ENCODE measurements around the gene TRAF5.
"Not testable (repeated sequence)": the region's sequence is repeated elsewhere in the genome, so short reads cannot be mapped to it uniquely, and the experiment has no call there.

TRAF5 gene

GRCh38 chr1:211341999-211342398 lies 15.4 kb downstream of the TRAF5 start:
- Histone ChIP-seq H3K9me3 (ENCODE audit: control insufficient read depth in 5 of 5, low read length in 5 of 5) (no peaks in the 10 kb centered on the region), H3K4me1 (ENCODE audit: control insufficient read depth in 5 of 5, insufficient read depth in 5 of 5, low read length in 5 of 5) (peaks cover 0 to 13% (median 9%) of the 10 kb centered on the region in 5 donors), H3K9ac (ENCODE audit: low read length in 5 of 5) (no peak overlapping the region), H3K27ac (ENCODE audit: low read depth, low read length) (no peak overlapping the region), H3K36me3 (ENCODE audit: control insufficient read depth in 5 of 5, insufficient read depth in 5 of 5, low read length in 5 of 5) (no peaks in the 10 kb centered on the region), H3K4me3 (ENCODE audit: low read depth in 1 of 5, low read length in 5 of 5) (no peak overlapping the region), H3K27me3 (ENCODE audit: control insufficient read depth in 5 of 5, insufficient read depth in 4 of 5, low read length in 5 of 5) (no peaks in the 10 kb centered on the region)

GRCh38 chr1:211343607-211344006 lies 17.0 kb downstream of the TRAF5 start:
- H3K27ac ChIP-seq (ENCODE audit: low read depth, low read length), result no peak overlapping the region

GRCh38 chr1:211344152-211344618 lies 17.6 kb downstream of the TRAF5 start:
- H3K36me3 ChIP-seq (ENCODE audit: control insufficient read depth in 5 of 5, insufficient read depth in 5 of 5, low read length in 5 of 5), result peaks cover 0 to 2% (median 0%) of the 10 kb centered on the region in 5 donors
- H3K27me3 ChIP-seq (ENCODE audit: control insufficient read depth in 5 of 5, insufficient read depth in 4 of 5, low read length in 5 of 5), result no peaks in the 10 kb centered on the region
- H3K4me3 ChIP-seq (ENCODE audit: low read depth in 1 of 5, low read length in 5 of 5), result no peak overlapping the region
- H3K9me3 ChIP-seq (ENCODE audit: control insufficient read depth in 5 of 5, low read length in 5 of 5), result no peaks in the 10 kb centered on the region
- no peak overlapping the region for H3K9ac ChIP-seq (ENCODE audit: low read length in 5 of 5)
- peaks cover 0 to 13% (median 4%) of the 10 kb centered on the region in 5 donors for H3K4me1 ChIP-seq (ENCODE audit: control insufficient read depth in 5 of 5, insufficient read depth in 5 of 5, low read length in 5 of 5)
- H3K27ac ChIP-seq (ENCODE audit: low read depth, low read length), result no peak overlapping the region

More at GRCh38 chr1:211343607-211344006, 17.0 kb downstream of the TRAF5 start:
- H3K27me3 ChIP-seq (ENCODE audit: control insufficient read depth in 5 of 5, insufficient read depth in 4 of 5, low read length in 5 of 5), result no peaks in the 10 kb centered on the region
- H3K4me3 ChIP-seq (ENCODE audit: low read depth in 1 of 5, low read length in 5 of 5), result no peak overlapping the region
- no peak overlapping the region for H3K9ac ChIP-seq (ENCODE audit: low read length in 5 of 5)
- H3K36me3 ChIP-seq (ENCODE audit: control insufficient read depth in 5 of 5, insufficient read depth in 5 of 5, low read length in 5 of 5), result peaks cover 0 to 2% (median 0%) of the 10 kb centered on the region in 5 donors
- H3K4me1 ChIP-seq (ENCODE audit: control insufficient read depth in 5 of 5, insufficient read depth in 5 of 5, low read length in 5 of 5), result peaks cover 0 to 13% (median 4%) of the 10 kb centered on the region in 5 donors
- no peaks in the 10 kb centered on the region for H3K9me3 ChIP-seq (ENCODE audit: control insufficient read depth in 5 of 5, low read length in 5 of 5)

GRCh38 chr1:211345719-211346118 lies 19.1 kb downstream of the TRAF5 start:
- Histone ChIP-seq H3K27ac (ENCODE audit: low read depth, low read length) (no peak overlapping the region), H3K9ac (ENCODE audit: low read length in 5 of 5) (no peak overlapping the region), H3K4me3 (ENCODE audit: low read depth in 1 of 5, low read length in 5 of 5) (no peak overlapping the region), H3K27me3 (ENCODE audit: control insufficient read depth in 5 of 5, insufficient read depth in 4 of 5, low read length in 5 of 5) (no peaks in the 10 kb centered on the region), H3K9me3 (ENCODE audit: control insufficient read depth in 5 of 5, low read length in 5 of 5) (no peaks in the 10 kb centered on the region), H3K4me1 (ENCODE audit: control insufficient read depth in 5 of 5, insufficient read depth in 5 of 5, low read length in 5 of 5) (peaks cover 0 to 13% (median 4%) of the 10 kb centered on the region in 5 donors), H3K36me3 (ENCODE audit: control insufficient read depth in 5 of 5, insufficient read depth in 5 of 5, low read length in 5 of 5) (peaks cover 0 to 2% (median 0%) of the 10 kb centered on the region in 5 donors)

GRCh38 chr1:211347077-211347844 lies 20.6 kb downstream of the TRAF5 start:
- Histone ChIP-seq H3K27me3 (ENCODE audit: control insufficient read depth in 5 of 5, insufficient read depth in 4 of 5, low read length in 5 of 5) (no peaks in the 10 kb centered on the region), H3K4me1 (ENCODE audit: control insufficient read depth in 5 of 5, insufficient read depth in 5 of 5, low read length in 5 of 5) (peaks cover 0 to 5% (median 0%) of the 10 kb centered on the region in 5 donors), H3K9me3 (ENCODE audit: control insufficient read depth in 5 of 5, low read length in 5 of 5) (no peaks in the 10 kb centered on the region), H3K27ac (ENCODE audit: low read depth, low read length) (no peak overlapping the region), H3K4me3 (ENCODE audit: low read depth in 1 of 5, low read length in 5 of 5) (no peak overlapping the region), H3K9ac (ENCODE audit: low read length in 5 of 5) (no peak overlapping the region), H3K36me3 (ENCODE audit: control insufficient read depth in 5 of 5, insufficient read depth in 5 of 5, low read length in 5 of 5) (peaks cover 0 to 2% (median 0%) of the 10 kb centered on the region in 5 donors)

- Histone ChIP-seq H3K27ac (ENCODE audit: low read depth, low read length) (no peak overlapping the region), H3K27me3 (ENCODE audit: control insufficient read depth in 5 of 5, insufficient read depth in 4 of 5, low read length in 5 of 5) (no peaks in the 10 kb centered on the region), H3K36me3 (ENCODE audit: control insufficient read depth in 5 of 5, insufficient read depth in 5 of 5, low read length in 5 of 5) (peaks cover 0 to 6% (median 0%) of the 10 kb centered on the region in 5 donors), H3K9me3 (ENCODE audit: control insufficient read depth in 5 of 5, low read length in 5 of 5) (no peaks in the 10 kb centered on the region), H3K4me3 (ENCODE audit: low read depth in 1 of 5, low read length in 5 of 5) (no peak overlapping the region), H3K4me1 (ENCODE audit: control insufficient read depth in 5 of 5, insufficient read depth in 5 of 5, low read length in 5 of 5) (peaks cover 0 to 5% (median 0%) of the 10 kb centered on the region in 5 donors), H3K9ac (ENCODE audit: low read length in 5 of 5) (no peak overlapping the region)
Measured at GRCh38 chr1:211348547-211348946, 21.9 kb downstream of the TRAF5 start.

GRCh38 chr1:211349741-211350140 lies 23.1 kb downstream of the TRAF5 start:
- Histone ChIP-seq H3K36me3 (ENCODE audit: control insufficient read depth in 5 of 5, insufficient read depth in 5 of 5, low read length in 5 of 5) (peaks cover 0 to 15% (median 3%) of the 10 kb centered on the region in 5 donors), H3K27me3 (ENCODE audit: control insufficient read depth in 5 of 5, insufficient read depth in 4 of 5, low read length in 5 of 5) (no peaks in the 10 kb centered on the region), H3K27ac (ENCODE audit: low read depth, low read length) (no peak overlapping the region), H3K4me3 (ENCODE audit: low read depth in 1 of 5, low read length in 5 of 5) (no peak overlapping the region), H3K9me3 (ENCODE audit: control insufficient read depth in 5 of 5, low read length in 5 of 5) (no peaks in the 10 kb centered on the region), H3K9ac (ENCODE audit: low read length in 5 of 5) (no peak overlapping the region), H3K4me1 (ENCODE audit: control insufficient read depth in 5 of 5, insufficient read depth in 5 of 5, low read length in 5 of 5) (no peaks in the 10 kb centered on the region)

GRCh38 chr1:211352055-211352454 lies 25.4 kb downstream of the TRAF5 start:
- not testable (repeated sequence) for H3K4me1 ChIP-seq (ENCODE audit: control insufficient read depth in 5 of 5, insufficient read depth in 5 of 5, low read length in 5 of 5); H3K4me3 ChIP-seq (ENCODE audit: low read depth in 1 of 5, low read length in 5 of 5); H3K9ac ChIP-seq (ENCODE audit: low read length in 5 of 5); H3K27me3 ChIP-seq (ENCODE audit: control insufficient read depth in 5 of 5, insufficient read depth in 4 of 5, low read length in 5 of 5); H3K9me3 ChIP-seq (ENCODE audit: control insufficient read depth in 5 of 5, low read length in 5 of 5); H3K27ac ChIP-seq (ENCODE audit: low read depth, low read length)
- H3K36me3 ChIP-seq (ENCODE audit: control insufficient read depth in 5 of 5, insufficient read depth in 5 of 5, low read length in 5 of 5), result peaks cover 0 to 28% (median 6%) of the 10 kb centered on the region in 5 donors

- no peaks in the 10 kb centered on the region for H3K4me1 ChIP-seq (ENCODE audit: control insufficient read depth in 5 of 5, insufficient read depth in 5 of 5, low read length in 5 of 5)
- no peak overlapping the region for H3K4me3 ChIP-seq (ENCODE audit: low read depth in 1 of 5, low read length in 5 of 5)
- H3K36me3 ChIP-seq (ENCODE audit: control insufficient read depth in 5 of 5, insufficient read depth in 5 of 5, low read length in 5 of 5), result peaks cover 0 to 31% (median 6%) of the 10 kb centered on the region in 5 donors
- no peaks in the 10 kb centered on the region for H3K9me3 ChIP-seq (ENCODE audit: control insufficient read depth in 5 of 5, low read length in 5 of 5)
- no peak overlapping the region for H3K9ac ChIP-seq (ENCODE audit: low read length in 5 of 5)
- no peak overlapping the region for H3K27ac ChIP-seq (ENCODE audit: low read depth, low read length)
- H3K27me3 ChIP-seq (ENCODE audit: control insufficient read depth in 5 of 5, insufficient read depth in 4 of 5, low read length in 5 of 5), result no peaks in the 10 kb centered on the region
Measured at GRCh38 chr1:211352465-211352864, 25.8 kb downstream of the TRAF5 start.

- H3K27ac ChIP-seq (ENCODE audit: low read depth, low read length), result no peak overlapping the region
Measured at GRCh38 chr1:211352985-211353515, 26.4 kb downstream of the TRAF5 start.

More at GRCh38 chr1:211352985-211353515, 26.4 kb downstream of the TRAF5 start:
- H3K9me3 ChIP-seq (ENCODE audit: control insufficient read depth in 5 of 5, low read length in 5 of 5), result no peaks in the 10 kb centered on the region
- no peak overlapping the region for H3K9ac ChIP-seq (ENCODE audit: low read length in 5 of 5)
- H3K27me3 ChIP-seq (ENCODE audit: control insufficient read depth in 5 of 5, insufficient read depth in 4 of 5, low read length in 5 of 5), result no peaks in the 10 kb centered on the region
- peaks cover 0 to 34% (median 6%) of the 10 kb centered on the region in 5 donors for H3K36me3 ChIP-seq (ENCODE audit: control insufficient read depth in 5 of 5, insufficient read depth in 5 of 5, low read length in 5 of 5)
- H3K4me3 ChIP-seq (ENCODE audit: low read depth in 1 of 5, low read length in 5 of 5), result no peak overlapping the region
- H3K4me1 ChIP-seq (ENCODE audit: control insufficient read depth in 5 of 5, insufficient read depth in 5 of 5, low read length in 5 of 5), result no peaks in the 10 kb centered on the region

All from subcutaneous abdominal adipose tissue (tissue), 5 donors.